ENCODE data around the gene CCDC88C.

DNA sequence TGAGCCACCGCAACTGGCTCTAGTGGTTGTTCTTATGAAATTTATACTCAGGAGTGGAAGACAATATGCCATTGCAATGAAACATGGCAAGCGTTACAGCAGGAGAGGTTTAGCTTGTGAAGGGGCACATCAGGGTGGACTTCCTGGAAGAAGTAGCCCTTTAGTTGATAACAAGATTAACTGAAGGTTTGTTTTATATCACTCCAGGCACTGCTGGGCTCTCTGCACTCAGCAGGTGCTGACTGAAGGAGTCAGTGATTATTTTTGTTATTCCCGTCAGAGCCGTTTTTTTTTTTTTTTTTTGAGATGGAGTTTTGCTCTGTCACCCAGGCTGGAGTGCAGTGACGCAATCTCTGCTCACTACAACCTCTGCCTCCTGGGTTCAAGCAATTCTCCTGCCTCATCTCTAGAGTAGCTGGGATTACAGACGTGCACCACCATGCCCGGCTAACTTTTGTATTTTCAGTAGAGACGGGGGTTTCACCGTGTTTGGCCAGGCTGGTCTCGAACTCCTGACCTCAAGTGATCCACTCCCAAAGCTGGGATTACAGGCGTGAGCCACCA, 155.6 kb downstream of the CCDC88C start:
- no peak for TF ChIP-seq MAX (CRISPR knock-in tag; IDR thresholded peaks at IDR 0.05)
- TF ChIP-seq, protein P1, sequence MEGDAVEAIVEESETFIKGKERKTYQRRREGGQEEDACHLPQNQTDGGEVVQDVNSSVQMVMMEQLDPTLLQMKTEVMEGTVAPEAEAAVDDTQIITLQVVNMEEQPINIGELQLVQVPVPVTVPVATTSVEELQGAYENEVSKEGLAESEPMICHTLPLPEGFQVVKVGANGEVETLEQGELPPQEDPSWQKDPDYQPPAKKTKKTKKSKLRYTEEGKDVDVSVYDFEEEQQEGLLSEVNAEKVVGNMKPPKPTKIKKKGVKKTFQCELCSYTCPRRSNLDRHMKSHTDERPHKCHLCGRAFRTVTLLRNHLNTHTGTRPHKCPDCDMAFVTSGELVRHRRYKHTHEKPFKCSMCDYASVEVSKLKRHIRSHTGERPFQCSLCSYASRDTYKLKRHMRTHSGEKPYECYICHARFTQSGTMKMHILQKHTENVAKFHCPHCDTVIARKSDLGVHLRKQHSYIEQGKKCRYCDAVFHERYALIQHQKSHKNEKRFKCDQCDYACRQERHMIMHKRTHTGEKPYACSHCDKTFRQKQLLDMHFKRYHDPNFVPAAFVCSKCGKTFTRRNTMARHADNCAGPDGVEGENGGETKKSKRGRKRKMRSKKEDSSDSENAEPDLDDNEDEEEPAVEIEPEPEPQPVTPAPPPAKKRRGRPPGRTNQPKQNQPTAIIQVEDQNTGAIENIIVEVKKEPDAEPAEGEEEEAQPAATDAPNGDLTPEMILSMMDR (IDR thresholded peaks at IDR 0.05): no peak
- no peak for TF ChIP-seq ATF2 (CRISPR knock-in tag; IDR thresholded peaks at IDR 0.05; ENCODE audit: borderline replicate concordance, low read depth)
- no peak for TF ChIP-seq IRF1 (CRISPR knock-in tag; IDR thresholded peaks at IDR 0.05)
- no peak for TF ChIP-seq FOXJ3 (CRISPR knock-in tag; IDR thresholded peaks at IDR 0.05; ENCODE audit: borderline replicate concordance)
- TF ChIP-seq ETV6 (CRISPR knock-in tag; IDR thresholded peaks at IDR 0.05): no peak
- TF ChIP-seq ZNF138 (CRISPR knock-in tag; conservative IDR thresholded peaks at IDR 0.05): no peak
- TF ChIP-seq ZNF396 (CRISPR knock-in tag; IDR thresholded peaks at IDR 0.05; ENCODE audit: borderline replicate concordance): no peak
- TF ChIP-seq NFYB (CRISPR knock-in tag; conservative IDR thresholded peaks at IDR 0.05; ENCODE audit: low read depth): no peak
- TF ChIP-seq, protein P2, sequence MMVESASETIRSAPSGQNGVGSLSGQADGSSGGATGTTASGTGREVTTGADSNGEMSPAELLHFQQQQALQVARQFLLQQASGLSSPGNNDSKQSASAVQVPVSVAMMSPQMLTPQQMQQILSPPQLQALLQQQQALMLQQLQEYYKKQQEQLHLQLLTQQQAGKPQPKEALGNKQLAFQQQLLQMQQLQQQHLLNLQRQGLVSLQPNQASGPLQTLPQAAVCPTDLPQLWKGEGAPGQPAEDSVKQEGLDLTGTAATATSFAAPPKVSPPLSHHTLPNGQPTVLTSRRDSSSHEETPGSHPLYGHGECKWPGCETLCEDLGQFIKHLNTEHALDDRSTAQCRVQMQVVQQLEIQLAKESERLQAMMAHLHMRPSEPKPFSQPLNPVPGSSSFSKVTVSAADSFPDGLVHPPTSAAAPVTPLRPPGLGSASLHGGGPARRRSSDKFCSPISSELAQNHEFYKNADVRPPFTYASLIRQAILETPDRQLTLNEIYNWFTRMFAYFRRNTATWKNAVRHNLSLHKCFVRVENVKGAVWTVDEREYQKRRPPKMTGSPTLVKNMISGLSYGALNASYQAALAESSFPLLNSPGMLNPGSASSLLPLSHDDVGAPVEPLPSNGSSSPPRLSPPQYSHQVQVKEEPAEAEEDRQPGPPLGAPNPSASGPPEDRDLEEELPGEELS (CRISPR knock-in tag; IDR thresholded peaks at IDR 0.05): no peak
